HS-27A (cell line): ENCODE results near the gene NAT8L.

ENCODE experiments used
- DNase-seq: peaks from one replicate; pipeline ENCODE4 v3.0.0-alpha.2; 2012; ENCODE audit warnings: low read depth, missing footprints

The NAT8L gene

DNA sequence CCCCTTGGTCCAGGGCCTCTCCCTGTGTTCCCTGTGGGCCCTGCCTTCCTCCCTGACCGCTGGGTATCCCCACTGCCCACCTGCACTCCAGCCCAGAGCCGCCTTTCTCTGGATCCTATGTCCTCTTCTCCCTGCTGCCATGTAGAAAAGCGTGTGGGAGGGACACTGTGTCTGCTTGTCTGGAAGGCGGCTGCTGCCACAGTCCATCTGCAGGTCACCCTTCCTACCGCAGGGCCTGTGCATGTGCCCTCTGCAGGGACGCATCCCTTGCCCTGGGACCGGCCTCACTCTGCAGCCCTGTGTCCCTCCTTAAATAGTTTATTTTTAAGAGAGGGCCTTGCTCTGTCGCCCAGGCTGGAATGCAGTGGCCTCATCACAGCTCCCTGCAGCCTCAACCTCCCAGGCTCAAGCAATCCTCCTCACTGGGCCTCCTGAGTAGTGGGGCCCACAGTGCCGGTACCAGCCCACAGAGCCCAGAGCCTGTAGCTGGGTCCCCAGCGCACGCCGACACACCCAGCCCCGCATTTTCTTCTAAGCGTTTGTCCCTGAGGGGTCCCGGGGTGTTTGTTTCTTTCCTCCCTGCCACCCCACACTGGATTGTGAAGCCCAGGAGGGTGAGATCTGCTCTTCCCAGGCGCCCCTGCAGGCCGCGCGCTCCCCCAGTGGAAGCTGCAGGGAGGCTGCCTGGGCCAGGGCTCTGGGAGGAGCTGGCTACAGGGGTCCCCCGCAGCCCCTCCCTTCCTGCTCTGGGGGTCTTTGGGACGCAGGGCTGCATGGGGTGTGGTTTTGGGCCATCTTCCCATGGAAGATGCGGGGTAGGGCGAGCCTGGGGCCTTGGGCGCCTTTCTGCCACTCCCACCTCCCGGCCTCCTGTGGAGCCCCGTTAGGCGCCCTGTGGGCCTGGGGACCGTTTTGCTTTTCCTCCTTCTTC, 12.8 kb upstream of the NAT8L start:
- DNase-seq: no peak

DNA sequence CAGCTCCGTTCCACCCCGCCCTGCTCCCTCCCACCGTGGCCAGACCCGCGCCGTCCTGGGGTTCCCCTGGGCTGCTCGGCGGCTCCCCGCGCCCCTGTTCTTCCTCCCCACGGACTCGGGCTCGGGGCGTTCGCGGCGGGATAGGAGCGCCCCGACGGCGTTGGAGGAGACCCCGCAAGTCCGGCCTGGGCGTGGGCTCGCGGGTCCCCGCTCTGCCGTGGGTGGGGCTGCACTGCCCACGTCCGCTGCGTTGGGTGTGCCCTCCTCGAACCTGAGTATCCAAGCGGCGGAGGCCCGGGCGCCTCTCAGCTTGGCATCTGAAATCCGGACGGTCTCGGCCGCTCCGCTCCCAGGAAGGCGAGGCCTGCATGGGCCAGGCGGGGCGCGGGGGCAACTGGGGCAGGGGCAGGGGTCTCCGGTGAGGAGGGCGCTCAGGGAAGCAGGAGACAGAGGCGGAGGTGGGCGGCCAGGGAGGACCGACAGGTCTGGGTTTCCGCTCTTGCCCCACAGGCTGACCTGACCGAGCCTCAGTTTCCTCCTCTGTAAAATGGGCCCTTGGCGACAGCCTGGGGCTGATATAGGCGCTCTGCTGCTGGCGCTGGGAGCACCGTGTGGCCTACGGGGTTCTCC, 12.0 kb upstream of the NAT8L start:
- no peak for DNase-seq

DNA sequence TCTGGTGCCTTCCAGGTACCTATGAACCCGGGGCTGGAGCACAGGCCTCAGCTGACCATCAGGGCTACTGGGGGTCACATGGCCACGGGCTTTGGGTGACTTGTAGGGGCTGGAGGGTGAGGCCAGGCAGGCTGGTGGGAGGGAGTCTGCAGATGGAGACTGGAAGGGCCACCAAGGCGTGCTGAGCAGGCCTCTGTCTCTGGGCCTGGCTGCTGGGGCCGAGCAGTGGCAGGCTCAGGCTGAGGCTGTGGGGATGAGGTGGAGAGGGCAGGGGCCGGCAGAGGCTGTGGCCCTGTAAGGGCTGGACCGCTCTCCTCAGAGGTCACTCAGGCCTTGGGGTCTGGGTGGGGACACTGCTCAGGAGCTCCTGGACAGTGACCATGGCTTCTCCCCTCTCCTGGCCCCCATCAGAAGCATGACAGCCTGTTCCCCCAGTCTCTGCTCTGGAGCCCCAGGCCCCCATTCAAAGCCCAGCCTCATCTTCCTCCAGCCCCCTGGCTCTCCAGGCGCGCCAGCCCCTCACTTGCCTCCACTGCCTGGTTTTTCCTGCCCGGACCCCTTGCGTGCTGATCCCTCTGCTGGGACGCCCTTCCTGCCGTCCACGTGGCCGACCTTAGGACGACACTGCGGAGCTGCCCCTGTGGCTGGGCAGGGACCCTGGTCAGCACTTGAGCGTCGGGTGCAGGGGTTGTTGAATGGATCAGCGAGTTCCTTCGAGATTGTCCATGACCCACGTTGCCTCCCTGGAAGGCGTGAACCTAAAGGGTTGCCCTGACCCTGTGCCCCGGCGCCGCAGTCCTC, 11.1 kb upstream of the NAT8L start:
- DNase-seq: no peak

DNA sequence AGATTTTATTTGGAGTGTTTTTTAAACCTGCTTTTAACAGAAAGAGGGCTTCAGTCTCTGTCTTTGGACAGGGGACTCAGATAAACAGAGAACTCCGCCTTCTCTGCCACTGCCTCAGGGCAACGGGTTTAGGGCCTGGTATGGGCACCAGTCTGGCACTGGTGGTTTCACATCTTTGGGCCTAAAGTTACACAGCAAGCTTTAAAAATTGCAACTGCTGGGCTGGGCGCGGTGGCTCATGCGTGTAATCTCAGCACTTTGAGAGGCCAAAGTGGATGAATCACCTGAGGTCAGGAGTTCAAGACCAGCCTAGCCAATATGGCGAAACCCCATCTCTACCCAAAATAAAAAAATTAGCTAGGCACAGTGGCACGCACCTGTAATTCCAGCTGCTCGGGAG, 10.3 kb upstream of the NAT8L start:
- no peak for DNase-seq

DNA sequence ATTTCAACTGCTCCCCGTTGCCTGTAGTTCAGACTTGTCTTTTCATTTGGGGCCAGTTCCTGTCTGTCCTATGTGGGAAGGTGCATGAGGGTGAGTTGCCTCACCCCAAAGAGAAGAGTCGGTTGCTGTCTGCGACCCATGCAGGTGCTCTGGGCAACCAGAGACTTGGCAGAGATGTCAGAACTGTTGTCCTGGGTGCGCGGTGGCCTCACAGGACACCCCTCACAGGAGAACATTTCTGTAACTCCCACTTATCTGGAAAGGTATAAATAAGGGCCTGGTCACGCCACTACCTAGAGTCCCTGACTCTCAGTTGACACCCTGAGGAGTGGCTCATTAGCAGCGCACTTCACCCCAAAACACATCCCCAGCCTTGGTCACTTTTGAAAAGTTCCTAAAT, 9.7 kb upstream of the NAT8L start:
- no peak for DNase-seq

DNA sequence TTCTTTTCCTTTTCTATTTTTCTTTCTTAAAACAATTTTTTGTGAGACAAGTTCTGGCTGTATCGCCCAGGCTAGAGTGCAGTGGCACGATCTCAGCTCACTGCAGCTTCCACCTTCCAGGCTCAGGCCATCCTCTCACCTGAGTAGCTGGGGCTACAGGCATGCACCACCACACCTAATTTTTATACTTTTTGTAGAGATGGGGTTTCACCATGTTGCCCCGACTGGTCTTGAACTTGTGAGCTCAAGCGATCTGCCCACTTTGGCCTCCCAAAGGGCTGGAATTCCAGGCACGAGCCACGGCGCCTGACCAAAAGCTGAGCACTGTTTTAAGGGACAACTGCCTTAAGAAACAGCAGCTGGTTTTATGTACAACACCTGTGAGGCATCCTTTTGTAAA, 9.3 kb upstream of the NAT8L start:
- DNase-seq: no peak

DNA sequence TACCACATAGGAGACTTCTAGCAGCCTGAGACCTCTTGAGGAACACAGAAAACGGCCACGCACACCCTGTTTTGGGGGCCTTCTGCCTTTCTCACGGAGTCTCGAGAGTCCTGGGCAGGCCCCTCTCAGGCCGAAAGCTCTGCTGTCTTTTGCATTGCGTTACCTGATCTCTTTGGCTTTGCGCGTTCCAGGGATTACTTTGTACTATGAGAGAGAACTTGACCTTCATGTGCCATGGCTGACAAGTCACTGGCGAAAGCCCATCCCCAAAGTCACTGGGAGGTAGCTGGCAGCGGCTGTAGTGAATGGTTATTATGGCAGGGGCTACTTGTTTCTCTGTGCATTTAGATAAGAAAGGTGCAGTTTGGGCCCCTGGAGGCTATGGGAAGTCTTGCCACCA, 8.0 kb upstream of the NAT8L start:
- no peak for DNase-seq

DNA sequence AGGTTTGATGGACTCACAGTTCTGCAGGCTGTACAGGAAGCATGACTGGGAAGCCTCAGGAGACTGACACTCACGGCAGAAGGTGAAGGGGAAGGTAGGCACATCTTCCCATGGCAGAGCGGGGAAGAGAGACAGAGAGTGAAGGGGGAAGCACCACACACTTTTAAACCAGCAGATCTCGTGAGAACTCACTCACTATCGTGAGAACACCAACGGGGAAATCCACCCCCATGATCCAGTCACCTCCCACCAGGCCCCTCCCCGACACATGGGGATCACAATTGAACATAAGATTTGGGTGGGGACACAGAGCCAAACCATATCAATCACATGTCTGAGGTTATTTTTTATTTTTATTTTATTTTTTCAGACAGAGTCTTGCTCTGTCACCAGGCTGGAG, 4.9 kb upstream of the NAT8L start:
- DNase-seq: no peak

DNA sequence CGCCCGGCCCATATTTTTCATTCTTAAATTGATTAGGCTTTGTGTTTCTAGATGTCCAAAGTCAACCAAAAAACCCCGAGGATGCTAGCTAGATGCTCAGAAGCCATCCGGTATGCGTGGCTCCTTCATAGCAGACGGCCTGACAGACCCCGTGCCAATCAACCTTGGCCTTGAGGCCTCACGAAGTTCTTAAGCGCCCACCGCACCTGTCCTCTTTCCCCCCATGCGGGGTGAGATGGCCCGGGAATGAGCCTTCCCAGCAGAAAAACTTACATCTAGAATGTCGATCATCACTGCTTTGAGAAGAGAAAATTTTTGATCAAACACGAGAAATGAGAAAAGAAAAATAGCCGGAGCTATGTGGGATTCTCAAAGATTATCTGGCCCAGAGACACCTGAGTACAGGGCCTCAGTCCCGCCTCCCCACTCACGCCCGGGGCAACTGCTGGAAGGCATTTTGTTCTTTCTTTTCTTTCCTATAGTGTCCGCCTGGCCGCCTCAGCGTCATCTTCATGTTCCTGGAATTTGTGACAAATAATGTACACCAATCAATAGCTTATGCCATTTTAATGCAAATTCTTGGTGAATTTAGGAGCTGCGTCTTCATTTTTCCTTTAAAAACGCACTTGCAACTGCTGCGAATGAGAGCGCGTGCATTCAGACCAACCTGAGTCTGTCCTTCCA, 1.6 kb upstream of the NAT8L start:
- no peak for DNase-seq

DNA sequence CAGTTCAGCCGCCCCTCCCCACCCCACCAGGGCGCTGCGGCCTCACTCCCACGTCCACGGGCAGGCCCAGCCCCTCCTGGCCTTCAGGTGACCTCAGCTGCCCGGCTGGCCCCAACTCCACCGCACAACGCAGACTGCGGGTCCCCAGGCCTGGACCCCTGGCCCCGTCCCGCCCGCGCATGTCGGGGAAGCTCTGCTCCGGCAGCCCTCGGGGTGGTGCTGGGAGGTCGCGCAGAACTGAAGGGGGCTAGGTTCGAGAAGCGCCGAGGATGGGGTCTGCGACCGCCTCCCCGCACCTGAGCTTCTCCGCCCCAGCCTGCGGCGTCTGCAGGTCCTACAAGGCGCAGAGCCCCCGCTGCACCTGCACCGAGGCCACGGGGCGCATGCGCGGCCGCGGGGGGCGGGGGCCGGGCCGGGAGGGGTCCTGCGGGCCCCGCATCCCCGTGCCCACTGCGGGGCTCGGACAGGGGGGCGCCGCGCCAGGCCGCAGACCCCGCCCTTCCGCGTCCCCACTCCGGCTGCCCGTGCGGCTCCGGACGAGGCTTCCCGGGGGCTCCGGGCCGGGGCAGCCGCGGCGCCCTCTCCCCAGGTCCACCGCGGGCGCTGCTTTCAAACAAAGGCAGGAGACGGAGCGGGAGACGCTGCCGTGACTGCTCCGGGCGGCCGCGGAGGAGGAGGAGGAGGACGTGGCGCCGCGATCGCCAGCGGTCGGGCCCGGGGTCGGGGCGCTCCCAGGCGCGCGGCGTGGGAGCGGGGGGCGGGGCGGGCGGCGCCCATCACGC, 672 bp upstream of the NAT8L start:
- DNase-seq: no peak

DNA sequence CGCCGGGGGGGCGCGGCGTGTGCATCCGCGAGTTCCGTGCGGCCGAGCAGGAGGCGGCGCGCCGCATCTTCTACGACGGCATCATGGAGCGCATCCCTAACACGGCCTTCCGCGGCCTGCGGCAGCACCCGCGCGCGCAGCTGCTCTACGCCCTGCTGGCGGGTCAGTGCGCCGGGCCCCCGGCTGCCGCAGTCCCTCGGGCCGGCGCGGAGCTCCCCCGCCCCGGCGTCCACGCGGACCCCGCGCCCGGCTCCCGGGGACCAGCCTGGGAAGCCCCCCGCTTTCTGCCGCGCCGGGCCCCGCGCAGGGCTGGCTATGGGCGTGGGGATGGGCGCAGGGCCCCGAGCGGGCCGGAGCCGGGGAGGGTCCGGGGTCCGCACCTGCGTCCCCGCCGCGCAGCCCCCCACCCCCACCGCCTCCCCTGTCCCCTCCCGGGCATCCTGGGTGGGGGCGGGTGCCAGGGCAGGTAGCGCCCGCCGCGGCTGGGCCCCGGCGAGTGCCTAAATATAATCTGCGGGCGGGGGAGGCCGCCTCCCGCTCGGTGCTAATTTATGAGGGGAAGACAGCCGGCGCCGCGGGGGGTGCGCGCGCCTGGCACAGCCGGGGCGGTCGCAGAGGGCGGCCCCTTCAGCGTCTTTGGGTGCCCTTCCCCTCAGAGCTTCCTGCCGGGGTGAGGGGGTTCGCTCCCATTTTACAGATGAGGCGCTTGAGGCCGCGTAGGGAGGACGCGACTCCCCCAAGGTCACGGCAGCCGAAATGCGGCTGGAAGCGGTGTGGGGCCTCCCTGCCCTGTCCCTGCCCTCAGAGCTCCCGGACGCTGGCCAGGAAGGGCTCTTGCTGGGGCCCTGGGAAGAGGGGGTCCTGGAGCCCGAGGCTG, 837 bp downstream of the NAT8L start:
- DNase-seq: no peak

DNA sequence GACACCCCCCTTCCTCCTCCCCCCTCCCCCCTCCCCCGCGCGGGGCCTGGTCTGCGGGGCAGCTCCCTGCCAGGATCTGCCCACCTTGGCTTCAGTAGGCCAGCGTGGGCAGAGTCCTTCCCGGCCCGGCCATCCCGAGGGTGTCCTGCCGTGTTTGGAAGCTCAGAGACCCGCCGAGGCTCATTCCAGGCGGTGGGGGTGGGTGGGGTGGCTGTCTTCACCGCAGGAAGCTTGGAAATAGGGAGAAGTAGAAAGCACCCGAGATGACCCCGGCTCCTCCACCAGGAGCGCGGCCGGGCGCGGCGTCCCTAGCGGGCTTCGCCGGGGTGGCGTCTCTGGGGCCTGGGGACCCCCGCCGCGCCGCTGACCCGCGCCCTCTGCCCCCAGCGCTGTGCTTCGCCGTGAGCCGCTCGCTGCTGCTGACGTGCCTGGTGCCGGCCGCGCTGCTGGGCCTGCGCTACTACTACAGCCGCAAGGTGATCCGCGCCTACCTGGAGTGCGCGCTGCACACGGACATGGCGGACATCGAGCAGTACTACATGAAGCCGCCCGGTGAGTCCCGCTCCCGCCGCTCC, 1.6 kb downstream of the NAT8L start:
- DNase-seq: no peak

DNA sequence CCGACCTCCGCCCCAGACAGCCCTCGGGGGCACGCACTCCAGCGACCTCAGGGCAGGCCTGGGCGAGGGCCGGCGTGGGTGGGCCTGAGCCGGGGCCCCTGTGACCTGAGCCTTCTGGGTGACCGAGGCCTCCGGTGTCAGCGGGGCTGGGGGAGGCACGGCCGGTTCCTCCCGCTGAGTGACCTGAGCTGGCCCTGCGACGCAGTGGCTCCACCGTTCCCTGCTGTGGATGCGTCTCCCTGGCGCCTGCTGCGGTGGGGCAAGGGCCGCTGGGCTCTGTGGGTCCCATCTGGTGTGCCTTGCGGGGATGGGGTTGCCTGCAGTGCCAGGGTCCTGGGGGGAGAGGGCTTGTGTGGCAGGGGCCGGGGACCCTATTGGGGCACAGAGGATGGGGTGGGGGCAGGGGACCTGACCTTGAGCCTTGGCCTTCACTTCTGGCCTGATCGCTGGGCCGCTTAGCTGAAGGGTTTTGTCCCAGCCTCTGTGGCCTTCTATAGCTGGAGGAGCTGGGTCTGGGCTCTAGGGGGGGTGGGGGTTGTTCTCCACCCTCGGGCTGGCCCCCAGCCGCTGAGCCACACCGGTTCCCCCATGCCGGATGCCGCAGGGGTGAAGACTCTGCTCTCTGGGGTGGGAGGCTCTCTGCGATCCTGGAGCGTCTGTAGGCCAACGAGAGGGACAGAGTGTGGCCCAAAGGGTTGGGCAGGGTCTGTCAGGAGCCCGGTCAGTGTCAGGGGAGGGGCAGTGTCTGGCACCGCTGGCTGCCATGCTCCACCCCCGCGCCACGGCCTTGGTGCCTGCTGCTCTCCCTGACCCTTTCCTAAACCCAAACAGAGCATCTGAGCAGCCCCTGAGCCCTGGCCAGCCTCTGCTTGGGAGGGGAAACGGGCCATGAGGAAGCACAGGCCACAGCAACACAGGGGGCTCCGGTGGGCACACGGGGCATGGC, 2.3 kb downstream of the NAT8L start:
- DNase-seq: no peak

DNA sequence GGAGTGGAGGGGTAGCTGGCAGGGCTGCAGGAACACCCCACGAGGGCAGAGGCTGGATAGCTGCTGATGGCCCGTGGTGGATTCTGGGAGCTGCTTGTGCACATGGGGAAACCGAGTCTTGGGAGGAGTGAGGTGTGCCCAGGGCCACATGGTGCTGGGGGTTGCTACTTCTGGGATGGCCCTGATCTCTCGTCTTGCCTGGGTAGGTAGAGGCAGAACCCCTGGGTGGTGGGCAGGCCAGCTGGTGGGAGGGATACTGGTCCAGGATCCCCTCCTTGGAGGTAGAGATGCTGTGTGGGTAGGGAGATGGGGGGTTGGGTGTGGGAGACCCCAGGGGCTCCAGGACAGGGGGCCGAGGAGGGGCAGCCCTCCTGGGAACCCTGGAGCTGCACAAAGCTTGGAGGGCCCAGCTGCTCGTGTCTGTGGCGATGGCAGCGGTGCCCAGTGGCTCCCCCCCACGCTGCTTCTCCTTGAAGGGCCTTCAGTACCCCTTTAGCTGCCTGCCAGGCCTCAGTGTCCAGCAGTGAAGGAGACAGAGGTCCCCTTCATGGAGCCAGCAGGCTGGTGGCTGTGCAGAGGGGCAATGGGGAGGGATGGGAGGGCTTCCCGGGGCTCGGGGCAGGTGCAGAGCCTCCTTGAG, 3.2 kb downstream of the NAT8L start:
- DNase-seq: no peak

DNA sequence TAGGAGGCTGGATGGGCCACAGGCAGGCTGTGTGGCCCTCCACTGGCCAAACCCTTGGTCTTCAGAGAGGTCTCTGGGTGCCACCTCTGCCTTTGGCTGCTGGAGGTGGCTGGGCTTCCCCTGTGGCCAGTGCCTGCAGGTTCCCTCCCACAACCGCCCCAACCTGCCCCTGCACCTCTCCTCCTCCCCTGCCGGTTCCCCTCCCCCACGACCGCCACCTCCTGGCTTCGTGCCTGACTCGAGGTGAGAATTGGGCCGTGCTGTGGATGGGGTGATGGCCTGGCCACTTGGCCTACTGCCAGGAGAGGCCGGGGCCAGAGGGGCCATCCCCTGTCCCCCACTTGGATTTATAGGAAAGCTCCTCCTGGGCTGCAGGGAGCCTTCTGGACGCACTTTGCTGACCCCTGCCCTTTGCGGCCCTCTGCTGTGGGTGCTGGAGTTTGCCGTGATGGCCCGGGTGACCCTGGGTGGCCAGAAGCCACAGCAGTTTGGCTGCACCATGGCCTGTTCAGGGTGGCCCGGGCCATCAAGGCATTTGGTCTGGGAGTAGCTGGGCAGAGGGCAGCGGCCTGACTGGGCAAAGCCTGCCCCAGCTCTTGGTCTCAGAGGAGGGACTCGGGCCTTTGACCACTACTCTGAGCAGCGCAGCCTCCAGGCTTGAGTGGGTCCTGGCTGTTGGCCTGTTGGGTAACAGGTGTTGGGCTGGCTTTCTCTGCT, 3.8 kb downstream of the NAT8L start:
- no peak for DNase-seq

DNA sequence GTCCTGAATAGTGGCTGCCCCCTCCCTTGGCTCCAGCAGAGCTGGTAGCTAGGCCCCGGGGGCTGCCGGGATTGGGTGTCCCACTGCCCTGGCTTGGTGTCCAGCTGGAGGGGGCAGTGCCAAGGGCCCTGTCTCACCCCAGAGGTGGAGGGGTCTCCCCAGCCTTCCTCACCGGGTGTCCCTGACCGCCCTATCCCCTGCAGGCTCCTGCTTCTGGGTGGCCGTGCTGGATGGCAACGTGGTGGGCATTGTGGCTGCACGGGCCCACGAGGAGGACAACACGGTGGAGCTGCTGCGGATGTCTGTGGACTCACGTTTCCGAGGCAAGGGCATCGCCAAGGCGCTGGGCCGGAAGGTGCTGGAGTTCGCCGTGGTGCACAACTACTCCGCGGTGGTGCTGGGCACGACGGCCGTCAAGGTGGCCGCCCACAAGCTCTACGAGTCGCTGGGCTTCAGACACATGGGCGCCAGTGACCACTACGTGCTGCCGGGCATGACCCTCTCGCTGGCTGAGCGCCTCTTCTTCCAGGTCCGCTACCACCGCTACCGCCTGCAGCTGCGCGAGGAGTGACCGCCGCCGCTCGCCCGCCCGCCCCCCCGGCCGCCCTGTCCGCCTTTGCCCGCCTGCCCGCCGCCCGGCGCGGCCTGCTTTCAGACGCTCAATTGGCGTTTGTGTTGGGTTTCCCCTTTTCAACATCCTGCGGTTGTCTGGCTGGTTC, 4.6 kb downstream of the NAT8L start:
- DNase-seq: no peak
